Ascending aorta (tissue), 2 donors: ENCODE measurements around the gene LCOR. TPM values are rescaled to one million over a fixed set of nuclear protein-coding genes. Genes with fewer than 3 reads are reported as not detected.

ENCODE experiments used
- DNase-seq, 2 donors: peaks; one replicate each; pipeline ENCODE4 v3.0.0-alpha.2; 2019; ENCODE audit warnings: low spot score in 2 of 2
- H3K27ac ChIP-seq, 2 donors: fragments of 200-600 bp; sonication (generic); one replicate each; pipeline ENCODE4 v1.5.1; 2016 to 2017; ENCODE audit warnings: mild to moderate bottlenecking in 1 of 2
- H3K27me3 ChIP-seq: fragments of 200-600 bp; sonication (generic); one replicate; pipeline ENCODE4 v1.5.1; 2017
- H3K36me3 ChIP-seq, 2 donors: fragments of 200-600 bp; sonication (generic); one replicate each; pipeline ENCODE4 v1.5.1; 2016
- H3K4me1 ChIP-seq, 2 donors: fragments of 200-600 bp; sonication (generic); one replicate each; pipeline ENCODE4 v1.5.1; 2016 to 2017; ENCODE audit warnings: mild to moderate bottlenecking in 1 of 2
- H3K4me3 ChIP-seq, 2 donors: fragments of 200-600 bp; sonication (generic); one replicate each; pipeline ENCODE4 v1.5.1; 2016 to 2017; ENCODE audit warnings: mild to moderate bottlenecking in 1 of 2
- H3K9me3 ChIP-seq, 2 donors: fragments of 200-600 bp; sonication (generic); one replicate each; pipeline ENCODE4 v1.5.1; 2016
- CTCF ChIP-seq, 3 experiments: fragments of 200-600 bp in 2 of 3; fragments of 450-650 bp in 1 of 3; sonication (generic) in 2 of 3; IDR thresholded peaks; one replicate each; pipeline ENCODE4 v1.5.1; 2016 to 2019; ENCODE audit warnings: antibody characterized with exemption in 3 of 3, mild to moderate bottlenecking in 1 of 3, moderate library complexity in 1 of 3
- intact Hi-C: fragments of 100-400 bp; cut with DNase I; formaldehyde crosslinking; loops from one replicate; pipeline ENCODE4 v1.15.1; 2023
- total RNA-seq: library from RNA; depleted of rRNA; stranded (reverse); fragments of >200 nt; gene quantifications from one replicate; pipeline ENCODE4 v1.1.0, GENCODE V29; 2016

The LCOR gene
- total RNA-seq, 1 donor from 2014 or later, result 7.5 TPM

GRCh38 chr10:96992721-96993120, 160.6 kb downstream of the LCOR start:
- Histone ChIP-seq H3K27ac (no peak overlapping the region), H3K9me3 (no peaks in the 10 kb centered on the region), H3K36me3 (no peaks in the 10 kb centered on the region), H3K4me3 (no peak overlapping the region), H3K27me3 (no peaks in the 10 kb centered on the region), H3K4me1 (peaks cover 3 to 29% of the 10 kb centered on the region in 2 donors)
- TF ChIP-seq CTCF (IDR thresholded peaks at IDR 0.05), result no peak
- intact Hi-C loops, result no loop called here
- no peak for DNase-seq

GRCh38 chr10:96995851-96996250, 163.8 kb downstream of the LCOR start:
- Histone ChIP-seq H3K27me3 (no peaks in the 10 kb centered on the region), H3K36me3 (no peaks in the 10 kb centered on the region), H3K4me3 (no peak overlapping the region), H3K4me1 (peaks cover 0 to 11% of the 10 kb centered on the region in 2 donors), H3K27ac (peak overlapping the region; percentile 3 to 51), H3K9me3 (no peaks in the 10 kb centered on the region)
- intact Hi-C loops, result loop anchor here (2.0 kb wide), 1 partner anchor 29 kb away; no protein-coding TSS in a partner anchor
- no peak for TF ChIP-seq CTCF (IDR thresholded peaks at IDR 0.05)
- DNase-seq, result no peak

GRCh38 chr10:96996275-96996965, 164.3 kb downstream of the LCOR start:
- Histone ChIP-seq H3K9me3 (no peaks in the 10 kb centered on the region), H3K4me1 (peaks cover 0 to 8% of the 10 kb centered on the region in 2 donors), H3K27me3 (no peaks in the 10 kb centered on the region), H3K27ac (peak overlapping the region; percentile 3 to 51), H3K4me3 (no peak overlapping the region), H3K36me3 (no peaks in the 10 kb centered on the region)
- no peak for TF ChIP-seq CTCF (IDR thresholded peaks at IDR 0.05)
- intact Hi-C loops, result loop anchor here (2.0 kb wide), 1 partner anchor 28 kb away; no protein-coding TSS in a partner anchor
- no peak for DNase-seq

- Histone ChIP-seq H3K27me3 (no peaks in the 10 kb centered on the region), H3K4me3 (no peak overlapping the region), H3K9me3 (no peaks in the 10 kb centered on the region), H3K4me1 (peaks cover 0 to 8% of the 10 kb centered on the region in 2 donors), H3K36me3 (no peaks in the 10 kb centered on the region), H3K27ac (no peak overlapping the region)
- no peak for TF ChIP-seq CTCF (IDR thresholded peaks at IDR 0.05)
- intact Hi-C loops, result no loop called here
- peak in 1 of 2 donors; percentile 59 for DNase-seq
Observed at GRCh38 chr10:96998329-96998888, 166.3 kb downstream of the LCOR start.

- no peaks in the 10 kb centered on the region for H3K27me3 ChIP-seq
- intact Hi-C loops, result no loop called here
Observed at GRCh38 chr10:96999337-96999736, 167.2 kb downstream of the LCOR start.

More at GRCh38 chr10:96999337-96999736, 167.2 kb downstream of the LCOR start:
- Histone ChIP-seq H3K4me3 (no peak overlapping the region), H3K27ac (no peak overlapping the region), H3K9me3 (no peaks in the 10 kb centered on the region), H3K36me3 (no peaks in the 10 kb centered on the region), H3K4me1 (peaks cover 0 to 8% of the 10 kb centered on the region in 2 donors)
- DNase-seq, result no peak
- TF ChIP-seq CTCF (IDR thresholded peaks at IDR 0.05), result no peak
